T follicular helper cell (primary cell): ENCODE measurements around the gene CCDC102A.

Experiments
- DNase-seq: peaks from one replicate; pipeline ENCODE4 v3.0.0-alpha.2; 2020; ENCODE audit warnings: low read depth

CCDC102A gene

DNA sequence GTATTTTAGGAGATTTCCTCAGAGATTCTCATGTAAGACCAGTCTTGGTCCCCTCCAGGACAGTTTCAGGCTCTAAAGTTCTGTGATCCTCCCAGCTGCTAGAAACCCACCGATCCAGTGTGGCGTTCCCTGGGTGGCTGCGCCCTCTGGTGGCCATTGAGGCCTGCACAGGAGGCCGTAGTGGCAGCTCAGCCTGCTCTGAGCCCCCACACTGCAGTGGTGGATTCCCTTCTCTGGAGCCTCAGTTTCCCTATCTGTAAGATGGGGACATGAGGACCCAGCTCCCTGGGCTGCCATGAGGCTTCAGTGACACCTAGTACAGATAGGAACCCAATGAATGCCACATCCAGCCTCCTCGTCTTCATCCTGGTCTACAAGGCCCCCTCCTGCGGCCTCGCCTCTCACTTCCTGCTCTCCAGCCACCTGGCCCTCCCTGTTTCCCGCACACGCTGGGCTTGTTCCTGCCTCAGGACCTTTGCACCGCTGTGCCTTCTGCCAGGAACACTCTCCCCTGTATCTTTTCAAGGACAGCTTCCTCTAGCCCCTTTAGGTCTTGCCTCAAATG lies 16.5 kb downstream of the CCDC102A start:
- DNase-seq = peak; percentile 69

- DNase-seq = no peak
These were observed 17.4 kb downstream of the CCDC102A start for GRCh38 chr16:57518922-57519321.

DNA sequence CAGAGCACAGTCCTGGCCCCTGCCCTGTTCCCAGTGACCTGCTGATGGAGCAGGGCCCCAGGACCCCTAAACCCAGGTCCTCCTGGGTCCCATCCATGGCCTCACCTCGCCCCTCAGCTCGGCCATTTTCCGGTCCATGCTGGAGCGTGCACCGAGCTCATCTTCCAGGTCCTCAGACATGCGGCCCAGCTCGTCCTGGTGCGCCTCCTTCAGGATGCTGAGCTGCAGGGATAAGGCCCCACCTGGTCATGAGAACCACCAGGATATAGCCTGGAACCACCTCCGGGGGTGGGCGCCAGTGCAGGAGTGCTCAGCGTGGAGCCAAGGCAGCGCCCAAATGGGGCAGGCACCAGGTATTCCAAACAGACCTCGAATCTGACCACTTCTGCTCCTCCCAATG lies 17.9 kb downstream of the CCDC102A start:
- no peak for DNase-seq

- no peak for DNase-seq
These were observed 18.7 kb downstream of the CCDC102A start for GRCh38 chr16:57517397-57518367.

DNA sequence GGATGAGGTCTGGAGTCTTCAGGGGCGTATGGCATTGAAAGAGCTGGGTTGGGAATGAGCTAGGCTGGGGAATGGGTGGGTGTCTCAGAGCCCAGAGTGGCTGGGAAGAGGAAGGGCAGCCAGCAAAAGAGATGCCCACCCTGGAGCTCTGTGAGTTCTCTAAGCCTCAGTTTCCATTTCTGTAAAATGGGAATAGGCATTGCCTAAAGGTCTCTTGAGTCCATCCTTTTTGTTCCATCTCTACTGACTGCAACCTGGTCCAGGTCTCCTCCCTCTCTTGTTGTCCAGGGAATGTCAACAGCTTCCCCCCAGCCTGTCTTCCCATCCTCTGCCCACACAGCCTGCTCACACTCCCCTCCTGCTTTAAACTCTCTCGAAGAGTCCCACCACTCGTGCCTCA lies 19.6 kb downstream of the CCDC102A start:
- no peak for DNase-seq

DNA sequence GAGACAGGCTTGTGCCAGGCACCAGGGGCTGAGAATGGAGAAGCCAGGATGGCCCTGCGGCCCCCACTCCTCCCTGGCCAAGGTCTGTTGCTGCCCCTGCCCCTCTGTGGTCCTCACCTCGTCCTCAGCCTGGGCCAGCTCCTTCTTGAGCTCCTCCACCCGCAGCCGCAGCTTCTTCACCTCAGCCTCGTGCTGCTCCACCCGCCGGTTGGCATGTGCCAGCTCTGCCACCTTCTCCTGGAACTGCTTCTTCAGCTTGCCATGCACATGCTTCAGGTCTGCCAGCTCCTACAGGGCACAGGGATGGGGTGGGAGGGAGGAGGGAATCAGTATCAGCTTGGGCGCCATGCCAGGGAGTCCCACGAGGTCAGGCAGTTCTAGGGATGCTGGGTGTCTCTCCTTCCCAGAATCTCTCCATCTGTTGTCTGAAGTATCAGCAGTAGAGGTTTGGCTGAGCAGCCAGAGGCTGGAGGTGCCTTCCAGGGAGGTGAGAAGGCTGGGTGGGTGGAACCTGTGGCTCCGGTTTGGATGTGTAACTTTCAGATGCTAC lies 20.1 kb downstream of the CCDC102A start:
- no peak for DNase-seq

- DNase-seq = no peak
These were observed 21.4 kb downstream of the CCDC102A start for GRCh38 chr16:57514791-57515600.

GRCh38 chr16:57514371-57514770 lies 22.0 kb downstream of the CCDC102A start:
- DNase-seq = no peak

DNA sequence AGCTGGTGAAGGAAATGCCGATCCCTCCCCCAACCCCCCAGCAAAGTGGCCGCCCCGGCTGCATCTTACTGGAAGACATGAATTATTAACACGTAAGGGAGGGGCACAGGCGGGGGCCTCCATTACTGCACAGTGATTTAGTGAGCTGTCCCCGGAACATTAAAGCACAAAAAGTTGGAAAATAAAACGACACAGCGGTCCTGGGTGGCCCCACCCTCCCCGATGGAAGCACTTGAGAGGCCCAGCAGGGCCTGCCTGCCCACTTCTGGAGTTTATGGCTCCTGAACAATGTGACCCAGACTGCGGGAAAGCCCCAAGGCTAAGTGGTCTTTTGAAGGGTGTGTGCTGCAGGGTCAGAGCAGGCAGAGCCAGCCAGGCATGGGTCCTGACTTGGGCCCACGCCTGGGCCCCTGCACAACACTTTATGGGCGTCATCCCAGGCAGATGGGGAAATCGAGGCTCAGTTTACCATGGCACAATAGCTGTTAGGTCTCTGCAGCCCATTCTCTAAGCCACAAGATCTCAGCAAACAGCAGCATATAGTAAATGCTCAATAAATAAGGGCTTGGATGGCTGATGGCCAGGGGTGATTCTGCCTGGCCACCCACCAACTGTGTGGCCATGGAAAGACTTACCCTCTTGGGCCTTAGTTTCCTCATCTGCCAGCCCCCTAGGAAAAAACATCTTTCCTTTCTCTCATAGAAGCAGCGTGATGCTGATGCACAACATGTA lies 22.8 kb downstream of the CCDC102A start:
- no peak for DNase-seq

DNA sequence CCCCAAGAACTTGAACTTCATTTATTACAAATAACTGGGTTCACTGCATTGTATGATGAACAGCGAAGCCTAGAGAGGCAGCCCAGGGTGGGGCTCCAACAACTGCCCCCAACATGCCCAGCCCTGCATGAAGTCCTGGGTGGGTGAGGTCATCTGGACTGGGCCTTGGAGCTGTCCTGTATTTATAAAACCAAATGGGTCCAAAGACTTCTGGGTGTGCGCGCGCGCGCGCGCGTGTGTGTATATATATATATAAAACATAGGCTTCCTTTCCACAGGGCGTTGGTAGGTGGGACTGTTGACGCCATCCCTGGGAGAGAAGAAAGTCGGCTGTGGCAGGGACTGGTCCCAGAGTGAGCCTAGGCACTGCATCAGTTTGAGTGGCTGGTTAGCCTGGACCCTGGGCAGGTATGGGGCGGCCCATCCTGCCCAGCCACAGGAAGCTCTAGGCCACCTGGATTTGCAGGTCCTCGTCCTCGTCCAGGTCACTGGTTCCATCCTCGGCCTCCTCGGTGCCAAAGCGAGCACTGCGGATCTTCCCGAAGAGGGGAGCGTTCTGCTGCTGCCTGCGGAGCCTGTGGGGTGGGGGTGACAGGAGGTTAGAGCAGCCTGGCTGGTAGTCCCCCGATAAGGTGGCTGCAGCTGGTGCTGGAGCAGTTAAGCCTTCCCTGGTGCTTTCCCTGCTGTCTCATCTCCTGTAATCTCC lies 23.9 kb downstream of the CCDC102A start:
- DNase-seq = no peak

GRCh38 chr16:57510016-57510871 lies 26.1 kb downstream of the CCDC102A start:
- no peak for DNase-seq

DNA sequence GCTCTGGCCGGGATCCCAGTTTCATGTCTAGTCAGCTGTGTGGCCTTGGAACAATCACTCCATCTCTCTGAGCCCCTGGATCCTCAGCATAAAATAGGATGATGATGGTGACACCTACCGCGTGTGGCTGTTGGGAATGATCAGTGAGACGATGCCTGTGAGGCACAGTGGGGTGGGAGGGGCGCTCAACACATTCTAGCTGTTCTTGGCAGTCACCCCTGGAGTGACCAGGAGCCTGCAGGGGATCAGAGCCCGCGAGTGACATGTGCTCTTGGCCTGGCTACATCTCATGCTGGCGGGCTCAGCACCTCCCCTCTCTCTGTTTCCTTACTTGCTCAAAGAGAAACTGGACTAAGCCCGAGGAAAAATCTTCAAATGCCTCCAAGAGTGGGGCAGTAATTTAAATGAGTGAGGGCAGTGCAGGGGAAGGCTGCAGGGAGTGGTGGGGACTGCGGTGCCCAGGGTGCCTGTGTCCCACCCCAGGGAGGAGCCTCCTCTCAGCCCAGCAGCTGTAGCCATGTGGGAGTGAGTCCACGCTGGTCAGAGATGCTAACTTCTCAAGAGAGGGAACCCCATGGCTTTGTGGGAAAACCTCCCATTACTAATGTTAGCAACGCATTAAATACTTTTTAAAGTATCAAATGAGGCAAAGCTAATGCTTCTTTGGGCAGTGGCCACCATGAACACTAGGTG lies 27.0 kb downstream of the CCDC102A start:
- no peak for DNase-seq

GRCh38 chr16:57508035-57508425 lies 28.3 kb downstream of the CCDC102A start:
- DNase-seq = no peak

DNA sequence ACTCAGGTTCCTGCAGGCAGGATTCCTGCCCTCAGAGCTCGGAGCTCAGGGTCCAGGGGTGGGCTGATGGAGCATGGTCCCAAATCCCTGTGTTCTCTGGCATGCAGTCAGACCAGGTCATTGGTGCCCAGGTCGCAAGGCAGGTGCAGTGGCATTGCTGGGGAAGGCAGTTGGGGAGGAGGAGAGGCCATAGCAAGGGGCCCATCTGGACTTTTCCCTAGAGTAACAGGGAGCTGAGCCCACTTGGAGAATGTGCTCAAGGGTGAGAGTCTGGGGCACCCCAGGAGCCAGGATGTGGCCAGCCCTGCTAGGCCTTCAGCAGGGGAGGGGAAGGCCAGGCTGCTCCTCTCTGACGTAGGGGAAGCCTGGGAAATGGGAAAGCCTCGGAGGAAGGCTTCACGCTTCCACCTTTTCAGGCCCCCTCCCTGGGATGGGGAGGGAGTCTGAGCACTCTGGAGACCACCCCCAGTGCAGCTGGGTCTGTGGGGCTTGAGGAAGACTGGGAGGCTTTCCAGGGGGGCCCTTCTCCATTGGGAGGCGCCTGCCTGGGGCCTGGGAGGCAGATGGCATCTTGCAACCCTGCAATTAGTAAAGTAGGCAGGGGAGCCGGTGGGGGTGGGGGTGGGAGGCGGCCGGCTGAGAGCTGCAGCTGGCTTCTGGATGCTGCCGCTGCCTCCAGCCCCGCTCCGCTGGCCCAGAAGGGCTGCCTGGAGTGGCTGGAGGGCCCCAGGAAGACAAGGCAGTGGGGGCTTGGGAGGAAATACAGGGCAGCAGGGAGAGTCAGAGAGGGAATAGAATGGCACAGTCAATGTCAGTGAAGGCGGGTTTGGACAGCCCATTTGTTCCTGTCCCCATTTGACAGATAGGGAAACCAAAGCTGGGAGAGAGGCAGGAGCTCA lies 29.0 kb downstream of the CCDC102A start:
- DNase-seq = no peak

GRCh38 chr16:57505169-57505568 lies 31.2 kb downstream of the CCDC102A start:
- DNase-seq = no peak

DNA sequence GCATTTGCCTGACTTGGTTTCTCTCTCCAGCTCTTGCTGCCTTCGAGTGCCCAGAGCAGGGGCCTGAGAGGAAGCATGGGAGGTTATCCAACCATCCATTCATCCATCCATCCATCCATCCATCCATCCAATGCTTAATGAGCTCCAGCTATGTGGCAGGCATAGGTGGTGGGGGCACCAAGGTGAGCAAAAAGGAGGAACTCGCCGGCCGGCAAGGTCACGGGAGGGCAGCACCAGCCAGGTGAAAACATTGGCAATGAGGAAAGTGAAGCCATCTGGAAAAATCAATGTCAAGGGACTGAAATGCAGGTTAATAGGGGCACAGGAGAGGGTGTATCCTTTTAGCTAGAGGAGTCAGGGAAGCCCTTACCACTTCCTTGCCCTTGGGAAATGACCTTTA lies 31.9 kb downstream of the CCDC102A start:
- DNase-seq = no peak

DNA sequence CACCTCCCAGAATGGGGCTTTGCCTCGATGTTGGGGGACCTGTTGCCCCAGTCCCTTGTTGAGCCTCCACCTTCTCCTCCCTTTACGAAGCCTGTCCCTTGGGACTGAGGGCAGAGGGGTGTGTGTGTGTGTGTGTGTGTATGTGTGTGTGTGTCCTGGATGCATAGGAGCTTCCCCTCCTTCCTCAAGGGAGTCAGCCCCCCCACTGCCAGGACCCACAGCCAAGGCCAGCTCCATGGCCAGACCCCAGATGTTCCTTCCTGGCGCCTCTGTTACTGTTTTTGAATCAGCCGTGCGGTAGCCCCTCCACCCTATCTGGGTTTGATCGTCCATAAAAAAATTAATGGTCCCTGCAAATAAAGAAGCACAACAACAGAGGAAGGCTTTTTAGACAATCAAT lies 32.4 kb downstream of the CCDC102A start:
- DNase-seq = no peak

GRCh38 chr16:57503366-57503765 lies 33.0 kb downstream of the CCDC102A start:
- DNase-seq = no peak
